GM13976 (cell line): ENCODE measurements around the gene ABCD1.

Experiments
- DNase-seq: peaks from one replicate; pipeline ENCODE4 v3.0.0; 2012; ENCODE audit warnings: low spot score
- CTCF ChIP-seq: IDR thresholded peaks from 2 replicates; pipeline ENCODE4 v1.5.1; 2012; ENCODE audit warnings: borderline replicate concordance, mild to moderate bottlenecking; ENCODE audit not compliant: insufficient read depth; ENCODE audit errors: extremely low read depth, missing control alignments, control extremely low read depth
- in situ Hi-C: fragments of 300-500 bp; cut with MboI; formaldehyde crosslinking; loops from one replicate; pipeline ENCODE4 v1.12.0; 2022; ENCODE audit warnings: low sequenced_read_pairs, mixed read lengths, inconsistent platforms; ENCODE audit not compliant: unreplicated experiment

Gene ABCD1

GRCh38 chrX:153719701-153720100 lies 5.0 kb upstream of the ABCD1 start:
- in situ Hi-C loops: no loop called here
- no peak for DNase-seq
- TF ChIP-seq CTCF: no peak

GRCh38 chrX:153722704-153723350 lies 1.8 kb upstream of the ABCD1 start:
- in situ Hi-C loops: no loop called here
- TF ChIP-seq CTCF: no peak
- no peak for DNase-seq

- in situ Hi-C loops: no loop called here
- peak; percentile 40 for TF ChIP-seq CTCF
- peak; percentile 70 for DNase-seq
These were observed 1.1 kb upstream of the ABCD1 start for GRCh38 chrX:153723351-153724251.

- peak; percentile 47 for DNase-seq
- no peak for TF ChIP-seq CTCF
- in situ Hi-C loops: no loop called here
These were observed 579 bp downstream of the ABCD1 start for GRCh38 chrX:153725039-153725831.

GRCh38 chrX:153725832-153726285 lies 1.2 kb downstream of the ABCD1 start:
- in situ Hi-C loops: no loop called here
- TF ChIP-seq CTCF: no peak

More at GRCh38 chrX:153725832-153726285, 1.2 kb downstream of the ABCD1 start:
- DNase-seq: no peak
